Naive B cell (primary cell): ENCODE data around the gene CORO2A. TPM values are rescaled to one million over a fixed set of nuclear protein-coding genes. Genes with fewer than 3 reads are reported as not detected.

Source experiments
- ATAC-seq, 2 donors: fragments of 150-1000 bp; cut with Tn5 transposase; 2 replicates each; pipeline ENCODE4 v1.10.0; 2021; ENCODE audit warnings: low read depth in 2 of 2, mild to moderate bottlenecking in 2 of 2, moderate library complexity in 2 of 2
- DNase-seq: peaks from one replicate; pipeline ENCODE4 v3.0.0; 2022
- H3K27ac Mint-ChIP-seq, 6 donors: one replicate each; pipeline ENCODE4 v1.8.0; 2020 to 2022; ENCODE audit warnings: mild to moderate bottlenecking in 6 of 6, mixed read lengths in 6 of 6, moderate library complexity in 5 of 6, inconsistent platforms in 2 of 6
- H3K27me3 Mint-ChIP-seq, 3 donors: one replicate each; pipeline ENCODE4 v1.8.0; 2021 to 2022; ENCODE audit warnings: mixed read lengths in 3 of 3, mild to moderate bottlenecking in 1 of 3
- H3K36me3 Mint-ChIP-seq, 2 donors: one replicate each; pipeline ENCODE4 v1.8.0; 2020 to 2022; ENCODE audit warnings: mixed read lengths in 2 of 2, inconsistent platforms in 1 of 2, mild to moderate bottlenecking in 1 of 2
- H3K4me1 Mint-ChIP-seq, 3 donors: one replicate each; pipeline ENCODE4 v1.8.0; 2020 to 2022; ENCODE audit warnings: mixed read lengths in 3 of 3, inconsistent platforms in 1 of 3, mild to moderate bottlenecking in 1 of 3, moderate library complexity in 1 of 3
- H3K4me3 Mint-ChIP-seq, 8 donors: one replicate each; pipeline ENCODE4 v1.8.0; 2020 to 2022; ENCODE audit warnings: mild to moderate bottlenecking in 8 of 8, mixed read lengths in 8 of 8, moderate library complexity in 8 of 8, inconsistent platforms in 2 of 8
- H3K9me3 Mint-ChIP-seq, 7 donors: one replicate each; pipeline ENCODE4 v1.8.0; 2020 to 2022; ENCODE audit warnings: mixed read lengths in 7 of 7, mild to moderate bottlenecking in 5 of 7, inconsistent platforms in 2 of 7, moderate library complexity in 1 of 7
- polyA plus RNA-seq, 6 donors: library from polyadenylated mRNA; unstranded; fragments of 300-500 nt; fragmentation: Illumina TruSeq; gene quantifications; one replicate each; pipeline ENCODE4 v1.2.3, GENCODE V29; 2021; ENCODE audit warnings: low read depth in 6 of 6

Gene CORO2A
- polyA plus RNA-seq, 6 donors from 2014 or later: 0.49 to 2.3 (median 0.87) TPM; not detected in 1

DNA sequence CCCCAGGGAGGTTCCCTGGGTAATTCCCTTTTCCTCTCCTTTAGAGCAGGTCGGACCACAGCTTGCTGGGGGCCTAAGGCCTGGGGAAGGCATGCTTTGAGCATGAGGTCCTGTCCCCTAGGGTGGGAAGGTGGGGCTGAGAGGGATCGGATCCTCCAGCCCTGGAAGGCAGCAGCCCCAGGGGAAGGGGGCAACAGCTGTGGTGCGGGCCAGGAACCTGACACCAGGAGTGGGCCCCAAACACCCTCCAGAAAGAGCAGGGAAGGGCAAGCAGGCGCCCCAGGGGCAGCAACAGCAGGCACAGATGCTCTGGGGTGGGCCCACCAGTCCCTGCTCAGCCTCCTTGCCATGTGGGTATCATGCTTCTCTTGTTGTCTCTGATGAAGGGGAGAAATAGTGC lies 3.2 kb upstream of the CORO2A start:
- H3K9me3 Mint-ChIP-seq: no peaks in the 10 kb centered on the region
- H3K4me1 Mint-ChIP-seq: peaks cover 4 to 7% (median 5%) of the 10 kb centered on the region in 3 donors

DNA sequence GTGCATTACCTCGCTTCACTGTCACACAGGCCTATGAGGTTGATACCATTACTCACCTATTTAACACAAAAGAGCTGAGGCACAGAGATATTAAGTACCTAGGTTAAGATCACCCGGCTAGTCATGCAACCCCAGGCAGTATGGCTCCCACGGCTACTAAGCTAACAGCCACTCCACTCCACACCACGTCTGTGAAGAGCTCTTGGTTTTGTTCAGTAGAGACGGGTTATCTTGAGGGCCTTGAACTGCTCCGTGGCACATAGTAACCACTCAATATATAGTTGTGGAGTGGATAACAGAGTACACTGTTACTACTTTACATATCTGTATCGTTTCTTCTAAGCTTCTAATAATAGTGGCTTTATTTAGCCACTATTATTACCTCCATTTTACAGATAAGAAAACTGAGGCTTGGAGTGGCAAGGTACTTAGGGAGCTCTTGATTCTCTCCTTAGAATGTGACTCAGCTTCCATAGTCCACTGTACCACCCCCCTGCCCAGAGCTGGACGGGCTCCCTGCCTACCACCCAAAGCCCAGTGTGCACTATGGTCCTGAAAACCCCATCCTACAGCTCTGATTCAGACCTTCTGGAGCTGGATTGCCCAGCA lies 1.0 kb upstream of the CORO2A start:
- Mint-ChIP-seq H3K4me3 (peak overlapping the region; percentile 82 to 93 (median 88)), H3K27ac (peak overlapping the region in 1 of 6 donors; percentile 75), H3K4me1 (peaks cover 4 to 7% (median 5%) of the 10 kb centered on the region in 3 donors), H3K9me3 (no peaks in the 10 kb centered on the region), H3K27me3 (peaks cover 0 to 17% (median 4%) of the 10 kb centered on the region in 3 donors), H3K36me3 (no peaks in the 10 kb centered on the region)
- DNase-seq: no peak
- no peak for ATAC-seq

More for the DNA sequence above, 3.2 kb upstream of the CORO2A start:
- ATAC-seq (no peak), DNase-seq (no peak)
- Mint-ChIP-seq H3K27me3 (peaks cover 0 to 13% (median 4%) of the 10 kb centered on the region in 3 donors), H3K27ac (peak overlapping the region in 1 of 6 donors; percentile 74), H3K4me3 (no peak overlapping the region), H3K36me3 (no peaks in the 10 kb centered on the region)

DNA sequence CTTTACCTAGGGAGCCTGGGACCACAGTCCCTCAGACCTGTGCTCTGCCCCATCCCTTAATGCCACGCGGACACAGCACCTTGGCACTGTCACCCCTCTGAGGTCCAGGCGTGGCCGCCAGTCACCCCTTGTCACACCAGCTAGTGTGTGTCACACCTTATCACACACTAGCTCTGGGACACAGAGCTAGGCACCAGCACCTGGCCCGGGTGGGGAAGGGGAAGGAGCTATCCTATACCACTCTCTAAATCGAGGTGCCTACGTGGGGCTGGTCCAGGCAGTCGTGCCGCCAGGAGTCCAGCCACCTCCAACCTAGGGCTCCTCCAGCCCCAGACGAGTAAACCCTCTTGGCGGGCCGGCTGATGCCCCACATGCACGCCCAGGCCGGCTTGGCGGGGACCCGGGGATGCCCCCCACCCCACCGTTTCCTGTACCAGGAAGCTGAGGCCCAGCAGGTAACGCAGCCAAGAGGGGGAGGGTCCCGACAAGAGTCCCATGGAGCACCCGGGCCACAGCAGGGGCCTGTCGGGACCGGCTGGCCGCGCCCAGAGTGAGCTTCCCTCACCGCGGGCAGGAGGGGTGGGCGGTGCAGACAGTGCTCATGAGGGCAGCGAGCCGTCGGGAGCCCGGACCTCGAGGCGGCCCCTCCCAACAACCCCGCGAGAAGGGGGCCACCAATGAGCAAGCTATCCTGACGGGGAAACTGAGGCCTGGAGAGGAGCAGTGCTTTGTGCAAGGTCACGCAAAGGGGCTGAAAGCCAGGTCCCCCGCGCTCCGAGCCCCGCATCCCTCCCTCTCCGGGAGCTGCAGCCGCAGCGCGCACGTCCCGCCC lies 550 bp downstream of the CORO2A start:
- peak overlapping the region; percentile 76 to 88 (median 82) for H3K4me3 Mint-ChIP-seq
- peak overlapping the region in 2 of 6 donors; percentile 17 to 51 for H3K27ac Mint-ChIP-seq
- H3K36me3 Mint-ChIP-seq: no peaks in the 10 kb centered on the region
- H3K9me3 Mint-ChIP-seq: no peaks in the 10 kb centered on the region
- H3K27me3 Mint-ChIP-seq: peaks cover 0 to 17% (median 4%) of the 10 kb centered on the region in 3 donors
- ATAC-seq (peak; percentile 12 to 44), DNase-seq (peak; percentile 20)
- H3K4me1 Mint-ChIP-seq: peaks cover 4 to 7% (median 7%) of the 10 kb centered on the region in 3 donors

DNA sequence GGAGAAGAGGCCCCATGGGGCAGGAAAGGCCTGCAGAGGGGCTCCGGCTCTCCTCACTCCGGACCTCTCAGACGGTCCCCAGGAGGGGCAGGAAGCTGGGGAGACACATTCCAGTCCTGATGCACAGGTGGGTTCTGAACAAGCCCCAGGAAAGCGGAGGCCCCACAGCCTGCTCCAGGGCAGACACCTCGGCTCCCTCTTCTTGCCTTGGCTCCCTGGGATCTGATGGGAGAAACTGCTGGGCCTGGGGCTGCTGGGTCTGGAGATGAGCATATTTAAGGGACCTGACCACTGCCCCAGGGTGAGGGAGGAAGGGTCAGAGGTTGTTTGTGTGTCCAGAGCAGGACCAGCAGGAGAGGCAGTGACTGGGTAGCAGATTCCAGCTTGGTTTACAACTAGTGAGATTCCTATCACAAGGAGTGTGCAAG lies 1.2 kb downstream of the CORO2A start:
- Mint-ChIP-seq H3K4me3 (peak overlapping the region; percentile 76 to 88 (median 82)), H3K27me3 (peaks cover 0 to 17% (median 4%) of the 10 kb centered on the region in 3 donors), H3K9me3 (no peaks in the 10 kb centered on the region), H3K4me1 (peaks cover 4 to 7% (median 7%) of the 10 kb centered on the region in 3 donors), H3K27ac (peak overlapping the region in 1 of 6 donors; percentile 17), H3K36me3 (no peaks in the 10 kb centered on the region)
- no peak for DNase-seq
- ATAC-seq: no peak

DNA sequence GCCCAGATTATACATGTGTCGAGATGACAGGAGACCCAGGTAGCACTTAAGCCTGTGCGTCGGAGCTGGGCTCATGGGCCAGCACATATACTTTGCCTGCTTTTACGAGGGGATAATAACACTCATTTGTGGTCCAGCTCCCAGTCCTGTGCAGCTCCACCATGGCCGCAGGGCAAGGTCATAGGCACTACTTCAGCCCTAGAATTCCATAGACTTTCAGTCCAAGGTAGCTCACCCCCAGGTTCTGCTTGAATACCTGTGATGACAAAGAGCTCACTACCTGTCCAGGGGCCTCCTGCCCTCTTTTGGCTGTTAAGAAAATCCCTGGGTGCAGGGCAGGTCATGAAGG lies 1.7 kb downstream of the CORO2A start:
- Mint-ChIP-seq H3K9me3 (no peaks in the 10 kb centered on the region), H3K27ac (peak overlapping the region in 1 of 6 donors; percentile 17), H3K4me3 (peak overlapping the region; percentile 15 to 85 (median 76)), H3K36me3 (no peaks in the 10 kb centered on the region), H3K4me1 (peaks cover 4 to 9% (median 7%) of the 10 kb centered on the region in 3 donors), H3K27me3 (peaks cover 0 to 17% (median 4%) of the 10 kb centered on the region in 3 donors)
- DNase-seq: no peak
- ATAC-seq: no peak

DNA sequence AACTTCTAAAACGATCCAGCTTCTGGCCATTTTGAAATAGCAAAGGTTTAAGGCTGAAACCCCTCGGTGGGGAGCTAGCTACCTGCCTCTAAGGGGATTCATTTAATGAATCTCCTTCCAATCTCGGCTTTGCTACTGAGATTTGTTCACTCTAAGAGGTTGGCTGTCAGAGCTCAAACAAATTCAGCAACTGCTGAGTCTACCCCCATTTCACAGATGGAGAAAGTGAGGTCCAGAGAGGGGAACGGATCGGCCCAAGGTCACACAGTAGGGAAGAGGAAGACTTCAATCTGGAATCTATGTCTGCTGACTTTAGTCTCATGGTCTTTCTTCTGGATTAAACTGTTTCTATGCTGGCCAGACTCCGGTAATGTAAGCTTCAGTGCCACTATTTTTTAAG lies 3.0 kb downstream of the CORO2A start:
- H3K4me3 Mint-ChIP-seq: peak overlapping the region in 1 of 8 donors; percentile 56
- H3K9me3 Mint-ChIP-seq: no peaks in the 10 kb centered on the region
- DNase-seq (no peak), ATAC-seq (no peak)
- H3K27ac Mint-ChIP-seq: no peak overlapping the region
- H3K36me3 Mint-ChIP-seq: no peaks in the 10 kb centered on the region
- H3K27me3 Mint-ChIP-seq: peaks cover 0 to 10% (median 0%) of the 10 kb centered on the region in 3 donors
- H3K4me1 Mint-ChIP-seq: peaks cover 4 to 12% (median 7%) of the 10 kb centered on the region in 3 donors

DNA sequence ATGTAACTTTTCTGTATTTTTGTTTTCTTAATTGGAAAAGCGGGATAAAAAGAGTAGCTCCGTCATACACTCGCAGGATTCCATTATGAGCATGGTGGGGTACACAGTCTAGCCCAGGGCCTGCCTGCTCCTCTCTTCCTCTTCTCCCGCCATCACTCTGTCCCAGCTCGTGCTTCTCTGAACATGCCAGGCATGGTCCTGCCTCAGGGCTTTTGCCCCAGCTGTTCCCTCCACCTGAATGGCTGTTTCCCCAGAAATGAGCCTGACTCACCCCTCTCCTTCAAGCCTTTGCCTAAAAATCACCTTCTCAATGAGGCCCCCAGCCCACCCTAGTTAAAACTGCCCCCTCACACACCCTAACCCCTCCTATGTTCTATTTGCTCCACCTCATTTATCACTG lies 4.5 kb downstream of the CORO2A start:
- H3K4me1 Mint-ChIP-seq: peaks cover 0 to 8% (median 2%) of the 10 kb centered on the region in 3 donors
- peak overlapping the region in 1 of 8 donors; percentile 14 for H3K4me3 Mint-ChIP-seq
- ATAC-seq (no peak), DNase-seq (no peak)
- H3K27me3 Mint-ChIP-seq: peaks cover 0 to 10% (median 0%) of the 10 kb centered on the region in 3 donors
- no peaks in the 10 kb centered on the region for H3K9me3 Mint-ChIP-seq
- peak overlapping the region in 2 of 6 donors; percentile 8 to 75 for H3K27ac Mint-ChIP-seq
- no peaks in the 10 kb centered on the region for H3K36me3 Mint-ChIP-seq

DNA sequence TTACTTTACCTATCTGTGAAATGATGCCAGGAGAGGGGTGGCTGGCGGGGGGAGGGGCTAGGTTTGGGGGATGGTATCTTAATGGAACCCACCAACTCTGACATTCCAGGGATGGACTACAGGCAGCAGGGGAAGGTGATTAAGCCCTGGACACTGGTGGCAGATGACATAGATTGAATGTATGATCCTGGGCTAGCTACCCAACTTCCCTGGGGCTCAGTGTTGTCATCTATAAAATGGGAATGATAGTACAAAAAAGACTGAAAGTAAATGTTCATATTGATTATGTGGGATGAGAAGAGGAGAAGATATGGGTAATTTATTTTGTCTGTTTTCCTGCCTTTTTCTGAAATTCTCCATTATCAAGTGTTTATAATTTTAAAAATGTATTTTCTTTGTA lies 6.2 kb downstream of the CORO2A start:
- H3K27ac Mint-ChIP-seq: no peak overlapping the region
- no peaks in the 10 kb centered on the region for H3K9me3 Mint-ChIP-seq
- peaks cover 0 to 8% (median 7%) of the 10 kb centered on the region in 3 donors for H3K4me1 Mint-ChIP-seq
- H3K27me3 Mint-ChIP-seq: peaks cover 0 to 9% (median 0%) of the 10 kb centered on the region in 3 donors
- no peak for ATAC-seq
- DNase-seq: no peak
- no peak overlapping the region for H3K4me3 Mint-ChIP-seq
- H3K36me3 Mint-ChIP-seq: no peaks in the 10 kb centered on the region

DNA sequence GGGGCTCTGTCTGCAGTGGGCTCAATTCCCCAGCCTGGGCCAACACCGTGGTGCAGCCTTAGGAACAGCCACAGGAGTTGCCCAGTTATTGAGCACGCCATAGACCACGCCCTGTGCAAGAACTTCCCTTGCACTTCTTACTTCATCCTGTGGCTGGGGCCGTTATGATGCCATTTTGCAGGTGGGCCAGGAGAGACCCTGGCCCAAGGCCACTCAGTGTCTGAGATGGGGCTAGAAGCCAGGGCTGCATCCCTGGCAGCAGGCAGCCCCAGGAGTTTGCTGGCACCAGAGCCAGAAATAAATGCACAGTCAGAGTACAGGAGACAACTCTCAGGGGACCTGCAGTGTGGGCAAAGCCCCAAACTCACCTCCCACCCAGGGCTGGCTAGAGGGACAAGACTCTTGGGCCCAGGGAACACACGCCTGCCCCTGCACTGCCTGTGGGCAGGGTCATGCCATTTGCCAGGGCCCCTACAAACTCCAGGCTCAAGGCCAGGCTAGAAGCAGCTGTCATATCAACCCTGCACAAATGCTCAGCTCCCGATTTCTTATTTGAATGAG lies 6.7 kb downstream of the CORO2A start:
- Mint-ChIP-seq H3K36me3 (no peaks in the 10 kb centered on the region), H3K27ac (no peak overlapping the region), H3K27me3 (peaks cover 0 to 4% (median 0%) of the 10 kb centered on the region in 3 donors), H3K9me3 (no peaks in the 10 kb centered on the region), H3K4me3 (no peak overlapping the region), H3K4me1 (peaks cover 0 to 8% (median 7%) of the 10 kb centered on the region in 3 donors)
- ATAC-seq (no peak), DNase-seq (no peak)

DNA sequence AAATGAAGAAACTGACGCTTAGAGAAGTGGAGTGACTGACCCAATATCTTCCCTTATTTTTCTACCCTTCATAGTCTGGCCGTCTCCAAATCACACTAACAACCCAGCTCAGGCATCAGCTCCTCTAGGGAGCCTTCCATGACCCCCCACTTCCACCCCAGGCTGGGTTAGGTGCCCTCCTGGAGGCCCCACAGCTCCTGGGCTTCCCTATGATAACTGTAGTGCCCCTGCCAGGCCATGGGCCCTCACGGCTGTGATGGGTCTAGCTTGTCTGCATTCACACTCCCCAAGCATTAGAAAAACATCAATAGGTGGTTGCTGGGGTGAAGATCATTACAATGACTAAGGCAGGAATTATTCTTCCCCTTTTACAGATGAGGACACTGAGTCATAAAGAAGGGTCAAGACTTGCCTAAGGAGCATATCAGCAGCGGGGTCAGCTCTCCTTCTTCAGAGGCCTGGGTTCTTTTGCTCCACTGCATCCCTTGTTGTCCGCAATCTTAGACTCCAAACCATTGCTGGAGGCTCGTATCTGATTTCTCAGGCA lies 7.3 kb downstream of the CORO2A start:
- DNase-seq (no peak), ATAC-seq (no peak)
- Mint-ChIP-seq H3K36me3 (no peaks in the 10 kb centered on the region), H3K4me3 (no peak overlapping the region), H3K27me3 (peaks cover 0 to 4% (median 0%) of the 10 kb centered on the region in 3 donors), H3K4me1 (peaks cover 1 to 9% (median 7%) of the 10 kb centered on the region in 3 donors), H3K27ac (peak overlapping the region in 1 of 6 donors; percentile 34), H3K9me3 (no peaks in the 10 kb centered on the region)

DNA sequence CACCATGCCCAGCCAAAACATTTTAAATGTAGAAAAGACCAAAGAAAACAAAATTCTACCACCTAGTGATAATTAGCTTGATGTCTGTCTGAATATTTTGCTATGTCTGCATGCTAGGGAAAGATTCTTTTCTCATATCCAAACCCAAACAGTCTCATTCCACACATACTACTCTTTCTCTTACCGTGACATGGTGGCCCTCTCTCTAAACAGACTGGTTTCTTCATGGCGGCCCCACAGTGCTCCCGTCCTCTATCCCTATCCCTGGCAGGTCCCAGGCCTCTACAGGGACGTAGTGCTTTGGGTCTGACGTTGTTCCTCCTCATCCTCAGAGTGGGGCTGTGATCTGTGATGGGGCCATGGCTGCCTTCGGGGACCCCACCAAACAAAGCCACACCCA lies 8.1 kb downstream of the CORO2A start:
- ATAC-seq (no peak), DNase-seq (no peak)
- H3K27ac Mint-ChIP-seq: no peak overlapping the region
- no peaks in the 10 kb centered on the region for H3K36me3 Mint-ChIP-seq
- H3K4me3 Mint-ChIP-seq: no peak overlapping the region
- H3K9me3 Mint-ChIP-seq: no peaks in the 10 kb centered on the region
- H3K4me1 Mint-ChIP-seq: peaks cover 4 to 11% (median 9%) of the 10 kb centered on the region in 3 donors
- H3K27me3 Mint-ChIP-seq: peaks cover 0 to 4% (median 0%) of the 10 kb centered on the region in 3 donors

DNA sequence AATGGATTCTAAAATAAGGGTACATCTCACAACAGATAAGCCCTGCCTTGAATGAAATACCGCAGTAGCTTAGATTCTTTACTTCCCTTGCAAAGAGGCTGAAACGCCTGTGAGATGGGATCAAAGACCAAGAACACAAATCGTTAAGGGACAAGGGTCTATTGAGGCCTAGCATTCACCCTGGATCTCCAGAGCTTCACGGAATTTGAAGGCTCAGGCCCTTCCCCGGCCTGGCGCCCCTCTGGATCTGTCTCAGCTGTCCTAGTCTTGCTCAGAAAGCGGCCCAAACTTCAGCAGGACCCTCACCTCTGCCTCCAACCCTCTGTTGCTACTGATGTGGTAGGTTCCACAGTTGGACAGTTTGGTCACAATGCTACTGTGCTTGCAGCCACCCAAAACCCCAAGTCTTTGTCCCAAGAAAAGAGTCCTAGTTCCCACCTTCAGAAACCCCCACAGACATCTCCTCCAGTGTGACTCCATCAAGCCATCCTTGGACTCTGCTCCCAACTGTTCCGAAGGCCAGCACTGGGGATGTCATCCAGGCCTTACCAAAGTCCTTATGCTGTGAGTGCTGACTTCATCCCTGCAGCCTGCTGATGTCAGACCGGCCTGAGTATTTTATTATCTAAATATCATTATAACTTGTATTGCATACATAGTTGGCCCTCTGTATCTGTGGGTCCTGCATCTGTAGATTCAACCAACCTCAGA lies 9.4 kb downstream of the CORO2A start:
- H3K36me3 Mint-ChIP-seq: no peaks in the 10 kb centered on the region
- DNase-seq: no peak
- H3K27me3 Mint-ChIP-seq: no peaks in the 10 kb centered on the region
- H3K9me3 Mint-ChIP-seq: no peaks in the 10 kb centered on the region
- H3K4me3 Mint-ChIP-seq: no peak overlapping the region
- peaks cover 4 to 11% (median 10%) of the 10 kb centered on the region in 3 donors for H3K4me1 Mint-ChIP-seq
- no peak for ATAC-seq
- no peak overlapping the region for H3K27ac Mint-ChIP-seq
